HEK293 (cell line): ENCODE measurements around the gene CAMK2D.

Experiments used
- CTCF ChIA-PET: fragments of 350-600 bp; formaldehyde crosslinking; extraction: SDS; loops from one replicate; lab custom pipeline; 2021; ENCODE audit warnings: antibody characterized with exemption; lab: Yijun Ruan, JAX
- POLR2A ChIA-PET: fragments of 300-600 bp; formaldehyde crosslinking; extraction: SDS; loops from one replicate; lab custom pipeline; 2020; ENCODE audit warnings: antibody characterized with exemption, inconsistent platforms; lab: Yijun Ruan, JAX
- H3K27ac ChIP-seq: fragments of 200-500 bp; sonication (Bioruptor generic); 2 replicates; pipeline ENCODE4 v1.5.1; 2014; ENCODE audit warnings: low read depth, low read length, control low read depth, inconsistent platforms; ENCODE audit errors: extremely low read depth
- H3K36me3 ChIP-seq, 2 experiments: fragments of 200-500 bp in 1 of 2; sonication (Bioruptor generic) in 1 of 2; 1 replicate in 1 of 2; 2 replicates in 1 of 2; pipeline ENCODE4 v1.5.1; 2014 to 2017; ENCODE audit warnings: inconsistent platforms in 2 of 2, low read length in 2 of 2; ENCODE audit not compliant: control insufficient read depth in 2 of 2, insufficient read depth in 1 of 2
- H3K4me1 ChIP-seq: fragments of 200-500 bp; sonication (Bioruptor generic); 2 replicates; pipeline ENCODE4 v1.5.1; 2014; ENCODE audit warnings: mild to moderate bottlenecking, low read length, inconsistent platforms; ENCODE audit not compliant: control insufficient read depth, insufficient read depth
- H3K4me3 ChIP-seq: 2 replicates; pipeline ENCODE4 v1.5.1; 2011; ENCODE audit warnings: low read depth, mild to moderate bottlenecking, control low read depth, low read length, moderate library complexity
- H3K9me3 ChIP-seq: fragments of 200-500 bp; sonication (Bioruptor generic); 2 replicates; pipeline ENCODE4 v1.5.1; 2014; ENCODE audit warnings: low read depth, low read length, inconsistent platforms; ENCODE audit not compliant: control insufficient read depth, insufficient read depth
- GLIS1 ChIP-seq: fragments of 450-650 bp; formaldehyde crosslinking; IDR thresholded peaks from 2 replicates; pipeline ENCODE4 v1.5.1; 2016; ENCODE audit warnings: missing biosample characterization, missing genetic modification characterization
- MYNN ChIP-seq: fragments of 450-650 bp; formaldehyde crosslinking; IDR thresholded peaks from 2 replicates; pipeline ENCODE4 v1.5.1; 2016; ENCODE audit warnings: missing biosample characterization, missing genetic modification characterization, borderline replicate concordance
- OSR2 ChIP-seq: fragments of 450-650 bp; formaldehyde crosslinking; IDR thresholded peaks from 2 replicates; pipeline ENCODE4 v1.5.1; 2016; ENCODE audit warnings: missing biosample characterization, missing genetic modification characterization
- SP3 ChIP-seq: fragments of 450-650 bp; formaldehyde crosslinking; IDR thresholded peaks from 2 replicates; pipeline ENCODE4 v1.5.1; 2016; ENCODE audit warnings: missing biosample characterization, missing genetic modification characterization
- ZBTB1 ChIP-seq: fragments of 450-650 bp; formaldehyde crosslinking; IDR thresholded peaks from 2 replicates; pipeline ENCODE4 v1.5.1; 2016; ENCODE audit warnings: missing biosample characterization, missing genetic modification characterization
- ZIC2 ChIP-seq: fragments of 450-650 bp; formaldehyde crosslinking; IDR thresholded peaks from 2 replicates; pipeline ENCODE4 v1.5.1; 2016; ENCODE audit warnings: missing biosample characterization, missing genetic modification characterization
- ZNF146 ChIP-seq: fragments of 450-650 bp; formaldehyde crosslinking; IDR thresholded peaks from 2 replicates; pipeline ENCODE4 v1.5.1; 2016; ENCODE audit warnings: missing biosample characterization, missing genetic modification characterization
- ZNF223 ChIP-seq: fragments of 450-650 bp; formaldehyde crosslinking; IDR thresholded peaks from 2 replicates; pipeline ENCODE4 v1.5.1; 2016; ENCODE audit warnings: missing biosample characterization, missing genetic modification characterization
- ZNF248 ChIP-seq: fragments of 450-650 bp; formaldehyde crosslinking; IDR thresholded peaks from 2 replicates; pipeline ENCODE4 v1.5.1; 2017; ENCODE audit warnings: missing biosample characterization, missing genetic modification characterization
- ZNF266 ChIP-seq: fragments of 450-650 bp; formaldehyde crosslinking; IDR thresholded peaks from 2 replicates; pipeline ENCODE4 v1.5.1; 2016; ENCODE audit warnings: missing biosample characterization, missing genetic modification characterization, low read depth
- ZNF366 ChIP-seq: fragments of 450-650 bp; formaldehyde crosslinking; conservative IDR thresholded peaks from 2 replicates; pipeline ENCODE4 v1.5.1; 2016; ENCODE audit warnings: missing biosample characterization, missing genetic modification characterization
- ZNF433 ChIP-seq: fragments of 450-650 bp; formaldehyde crosslinking; IDR thresholded peaks from 2 replicates; pipeline ENCODE4 v1.5.1; 2016; ENCODE audit warnings: missing biosample characterization, missing genetic modification characterization, low read depth
- ZNF514 ChIP-seq: fragments of 450-650 bp; formaldehyde crosslinking; IDR thresholded peaks from 2 replicates; pipeline ENCODE4 v1.5.1; 2016; ENCODE audit warnings: missing biosample characterization, missing genetic modification characterization
- ZNF521 ChIP-seq: fragments of 450-650 bp; formaldehyde crosslinking; IDR thresholded peaks from 2 replicates; pipeline ENCODE4 v1.5.1; 2017; ENCODE audit warnings: missing biosample characterization, mild to moderate bottlenecking, missing genetic modification characterization
- ZNF549 ChIP-seq: fragments of 450-650 bp; IDR thresholded peaks from 2 replicates; pipeline ENCODE4 v1.5.1; 2018; ENCODE audit warnings: missing biosample characterization, missing genetic modification characterization, mild to moderate bottlenecking, inconsistent platforms, moderate library complexity
- ZNF747 ChIP-seq: fragments of 450-650 bp; formaldehyde crosslinking; IDR thresholded peaks from 2 replicates; pipeline ENCODE4 v1.5.1; 2016; ENCODE audit warnings: missing biosample characterization, missing genetic modification characterization
- ZNF837 ChIP-seq: fragments of 450-650 bp; formaldehyde crosslinking; IDR thresholded peaks from 2 replicates; pipeline ENCODE4 v1.5.1; 2016; ENCODE audit warnings: missing biosample characterization, missing genetic modification characterization
- TF ChIP-seq, protein P1 (sequence below): fragments of 450-650 bp; formaldehyde crosslinking; IDR thresholded peaks from 2 replicates; pipeline ENCODE4 v1.5.1; 2016; ENCODE audit warnings: missing biosample characterization, missing genetic modification characterization
- TF ChIP-seq, protein P2 (sequence below): fragments of 450-650 bp; formaldehyde crosslinking; IDR thresholded peaks from 2 replicates; pipeline ENCODE4 v1.5.1; 2017; ENCODE audit warnings: missing biosample characterization, missing genetic modification characterization
- TF ChIP-seq, protein P3 (sequence below): fragments of 450-650 bp; formaldehyde crosslinking; IDR thresholded peaks from 2 replicates; pipeline ENCODE4 v1.5.1; 2016; ENCODE audit warnings: missing biosample characterization, missing genetic modification characterization
- TF ChIP-seq, protein P4 (sequence below): fragments of 450-650 bp; formaldehyde crosslinking; IDR thresholded peaks from 2 replicates; pipeline ENCODE4 v1.5.1; 2016; ENCODE audit warnings: missing biosample characterization, missing genetic modification characterization

CAMK2D gene

DNA sequence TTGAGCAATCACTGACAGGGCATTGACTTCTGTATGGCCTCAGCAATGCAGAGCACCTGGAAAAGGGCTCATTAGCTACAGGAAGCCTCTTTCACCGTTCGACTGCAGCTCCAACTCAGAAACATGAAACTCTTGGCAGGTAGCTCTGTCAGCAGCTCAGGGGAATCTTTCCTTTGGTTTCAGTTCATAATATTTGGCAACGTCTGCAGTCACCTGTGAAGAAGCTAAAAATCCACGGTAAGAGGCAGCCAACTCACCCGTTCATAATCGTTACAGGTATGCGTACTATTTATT lies 354.9 kb downstream of the CAMK2D start (continued):
- TF ChIP-seq, protein P1, sequence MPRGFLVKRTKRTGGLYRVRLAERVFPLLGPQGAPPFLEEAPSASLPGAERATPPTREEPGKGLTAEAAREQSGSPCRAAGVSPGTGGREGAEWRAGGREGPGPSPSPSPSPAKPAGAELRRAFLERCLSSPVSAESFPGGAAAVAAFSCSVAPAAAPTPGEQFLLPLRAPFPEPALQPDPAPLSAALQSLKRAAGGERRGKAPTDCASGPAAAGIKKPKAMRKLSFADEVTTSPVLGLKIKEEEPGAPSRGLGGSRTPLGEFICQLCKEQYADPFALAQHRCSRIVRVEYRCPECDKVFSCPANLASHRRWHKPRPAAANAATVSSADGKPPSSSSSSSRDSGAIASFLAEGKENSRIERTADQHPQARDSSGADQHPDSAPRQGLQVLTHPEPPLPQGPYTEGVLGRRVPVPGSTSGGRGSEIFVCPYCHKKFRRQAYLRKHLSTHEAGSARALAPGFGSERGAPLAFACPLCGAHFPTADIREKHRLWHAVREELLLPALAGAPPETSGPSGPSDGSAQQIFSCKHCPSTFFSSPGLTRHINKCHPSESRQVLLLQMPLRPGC (tag by site-specific recombination) = no peak
- TF ChIP-seq ZNF837 (tag by site-specific recombination) (no peak), ZNF514 (tag by site-specific recombination) (no peak), ZNF266 (tag by site-specific recombination) (no peak), ZNF366 (no peak), ZNF747 (tag by site-specific recombination) (no peak)
- TF ChIP-seq, all 188 proteins: peak for 0

DNA sequence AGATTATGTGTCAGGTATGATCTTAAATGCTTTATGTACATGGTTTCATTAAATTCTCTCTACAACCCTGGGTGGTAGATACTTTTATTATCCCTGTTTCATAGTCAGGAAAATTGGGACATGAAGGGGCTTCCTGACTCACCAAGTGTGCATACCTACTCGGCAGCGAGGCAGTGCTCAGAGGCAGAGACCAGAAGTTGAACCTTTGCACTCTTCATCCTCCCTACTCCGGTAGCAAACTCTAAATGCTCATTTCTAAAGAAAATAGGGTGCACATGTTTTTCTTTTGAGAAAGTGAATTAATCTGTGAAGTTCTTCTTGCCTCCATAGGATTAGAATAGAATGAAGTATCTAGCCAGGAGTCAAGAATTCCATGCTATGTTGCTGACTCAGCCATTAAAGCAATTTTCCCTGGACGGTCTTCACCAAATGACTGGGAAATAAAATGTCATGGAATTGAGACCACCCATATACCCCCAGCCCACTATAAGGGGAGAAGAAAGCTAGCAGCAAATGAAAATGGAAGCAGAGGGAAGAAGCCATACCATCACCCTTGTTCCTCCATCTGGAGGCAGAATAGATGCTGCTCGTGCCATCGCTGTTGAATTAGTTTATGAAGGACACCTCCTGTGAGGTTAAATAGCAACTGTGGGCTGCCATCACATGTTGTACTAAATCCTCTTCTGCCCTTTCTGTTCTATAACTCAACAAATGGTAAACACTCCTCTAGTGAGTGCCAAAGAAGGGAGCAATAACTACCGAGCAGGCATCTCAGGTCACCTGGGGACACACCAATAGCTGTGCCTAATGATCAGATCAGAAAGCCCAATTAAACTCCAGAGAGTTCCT lies 355.4 kb downstream of the CAMK2D start:
- POLR2A ChIA-PET = no interaction called here
- H3K4me3 ChIP-seq = no peak overlapping the region
- TF ChIP-seq ZIC2 (no peak), GLIS1 (tag by site-specific recombination) (no peak), ZNF549 (tag by site-specific recombination) (no peak), MYNN (tag by site-specific recombination) (no peak), SP3 (no peak), OSR2 (tag by site-specific recombination) (no peak), ZNF433 (no peak), ZNF521 (tag by site-specific recombination) (no peak), ZNF837 (tag by site-specific recombination) (no peak), ZNF248 (tag by site-specific recombination) (no peak), ZBTB1 (tag by site-specific recombination) (no peak), ZNF223 (no peak), ZNF146 (tag by site-specific recombination) (no peak)
- TF ChIP-seq, protein P2, sequence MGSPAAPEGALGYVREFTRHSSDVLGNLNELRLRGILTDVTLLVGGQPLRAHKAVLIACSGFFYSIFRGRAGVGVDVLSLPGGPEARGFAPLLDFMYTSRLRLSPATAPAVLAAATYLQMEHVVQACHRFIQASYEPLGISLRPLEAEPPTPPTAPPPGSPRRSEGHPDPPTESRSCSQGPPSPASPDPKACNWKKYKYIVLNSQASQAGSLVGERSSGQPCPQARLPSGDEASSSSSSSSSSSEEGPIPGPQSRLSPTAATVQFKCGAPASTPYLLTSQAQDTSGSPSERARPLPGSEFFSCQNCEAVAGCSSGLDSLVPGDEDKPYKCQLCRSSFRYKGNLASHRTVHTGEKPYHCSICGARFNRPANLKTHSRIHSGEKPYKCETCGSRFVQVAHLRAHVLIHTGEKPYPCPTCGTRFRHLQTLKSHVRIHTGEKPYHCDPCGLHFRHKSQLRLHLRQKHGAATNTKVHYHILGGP (tag by site-specific recombination) = no peak
- TF ChIP-seq, protein P3, sequence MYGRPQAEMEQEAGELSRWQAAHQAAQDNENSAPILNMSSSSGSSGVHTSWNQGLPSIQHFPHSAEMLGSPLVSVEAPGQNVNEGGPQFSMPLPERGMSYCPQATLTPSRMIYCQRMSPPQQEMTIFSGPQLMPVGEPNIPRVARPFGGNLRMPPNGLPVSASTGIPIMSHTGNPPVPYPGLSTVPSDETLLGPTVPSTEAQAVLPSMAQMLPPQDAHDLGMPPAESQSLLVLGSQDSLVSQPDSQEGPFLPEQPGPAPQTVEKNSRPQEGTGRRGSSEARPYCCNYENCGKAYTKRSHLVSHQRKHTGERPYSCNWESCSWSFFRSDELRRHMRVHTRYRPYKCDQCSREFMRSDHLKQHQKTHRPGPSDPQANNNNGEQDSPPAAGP (tag by site-specific recombination) = no peak
- TF ChIP-seq, protein P4, sequence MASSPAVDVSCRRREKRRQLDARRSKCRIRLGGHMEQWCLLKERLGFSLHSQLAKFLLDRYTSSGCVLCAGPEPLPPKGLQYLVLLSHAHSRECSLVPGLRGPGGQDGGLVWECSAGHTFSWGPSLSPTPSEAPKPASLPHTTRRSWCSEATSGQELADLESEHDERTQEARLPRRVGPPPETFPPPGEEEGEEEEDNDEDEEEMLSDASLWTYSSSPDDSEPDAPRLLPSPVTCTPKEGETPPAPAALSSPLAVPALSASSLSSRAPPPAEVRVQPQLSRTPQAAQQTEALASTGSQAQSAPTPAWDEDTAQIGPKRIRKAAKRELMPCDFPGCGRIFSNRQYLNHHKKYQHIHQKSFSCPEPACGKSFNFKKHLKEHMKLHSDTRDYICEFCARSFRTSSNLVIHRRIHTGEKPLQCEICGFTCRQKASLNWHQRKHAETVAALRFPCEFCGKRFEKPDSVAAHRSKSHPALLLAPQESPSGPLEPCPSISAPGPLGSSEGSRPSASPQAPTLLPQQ = no peak
- CTCF ChIA-PET = interaction anchor here (1.3 kb wide), 1 partner anchor 13 kb away, joined by 3 read pairs; no protein-coding TSS in a partner anchor
- H3K36me3 ChIP-seq = no peaks in the 10 kb centered on the region
- no peaks in the 10 kb centered on the region for H3K9me3 ChIP-seq
- H3K27ac ChIP-seq = no peak overlapping the region
- no peaks in the 10 kb centered on the region for H3K4me1 ChIP-seq
